ENCODE results near the gene CNTNAP3.
"Not testable (repeated sequence)": the region's sequence is repeated elsewhere in the genome, so short reads cannot be mapped to it uniquely, and the experiment has no call there.

The CNTNAP3 gene

DNA sequence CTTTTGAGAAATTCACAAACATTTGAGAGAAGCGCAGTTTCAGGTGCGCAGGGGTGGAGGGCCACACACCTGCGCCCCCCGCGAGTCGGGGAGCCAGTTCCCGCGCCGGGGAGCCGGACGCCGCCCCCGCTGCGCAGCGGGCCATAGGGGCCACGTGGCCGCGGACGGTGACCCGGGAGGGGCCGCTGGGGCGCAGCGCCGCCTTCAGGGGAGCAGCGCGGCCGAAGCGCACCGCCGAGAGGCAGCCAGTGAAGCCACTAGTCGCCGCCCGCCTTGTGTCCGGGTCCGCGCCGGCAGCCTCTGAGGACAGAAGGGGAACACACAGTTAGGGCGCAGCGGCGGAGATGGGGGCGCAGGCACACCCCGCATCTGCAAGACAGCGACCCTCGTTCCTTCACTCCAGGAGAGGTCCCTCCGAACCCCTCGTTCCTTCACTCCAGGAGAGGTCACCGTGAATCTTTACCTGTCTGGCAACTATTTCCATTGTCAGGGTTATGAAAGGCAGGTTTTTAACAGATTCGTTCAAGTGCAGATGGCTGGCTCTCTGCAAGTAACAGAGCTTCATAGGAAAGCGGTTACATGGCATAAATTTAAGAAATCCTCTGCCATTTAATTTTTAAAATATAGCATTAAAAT is 209.2 kb downstream of the CNTNAP3 start:
- FAIRE-seq; DNase-seq (ENCODE audit: insufficient read length, low spot score): not testable (repeated sequence)

DNA sequence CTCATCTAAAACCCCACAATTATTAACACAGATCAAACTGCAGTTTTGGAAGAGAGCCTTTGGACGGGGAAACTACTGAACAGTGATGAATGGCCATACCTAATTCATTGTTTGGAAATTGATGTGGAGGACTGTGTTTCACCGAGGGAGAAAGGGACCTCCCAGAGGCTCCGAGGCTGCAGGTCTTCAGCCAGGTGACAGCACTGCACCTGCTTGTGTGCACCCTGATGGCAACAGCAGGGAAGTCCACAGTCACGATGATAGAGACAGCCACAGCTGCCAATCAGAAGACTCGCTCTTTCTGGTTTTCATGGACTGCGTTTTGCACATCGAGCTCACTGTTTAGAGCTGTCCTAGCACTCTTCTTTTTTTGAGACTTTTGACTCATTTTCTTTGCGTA is 214.4 kb downstream of the CNTNAP3 start:
- FAIRE-seq; DNase-seq (ENCODE audit: insufficient read length, low spot score): not testable (repeated sequence)

DNA sequence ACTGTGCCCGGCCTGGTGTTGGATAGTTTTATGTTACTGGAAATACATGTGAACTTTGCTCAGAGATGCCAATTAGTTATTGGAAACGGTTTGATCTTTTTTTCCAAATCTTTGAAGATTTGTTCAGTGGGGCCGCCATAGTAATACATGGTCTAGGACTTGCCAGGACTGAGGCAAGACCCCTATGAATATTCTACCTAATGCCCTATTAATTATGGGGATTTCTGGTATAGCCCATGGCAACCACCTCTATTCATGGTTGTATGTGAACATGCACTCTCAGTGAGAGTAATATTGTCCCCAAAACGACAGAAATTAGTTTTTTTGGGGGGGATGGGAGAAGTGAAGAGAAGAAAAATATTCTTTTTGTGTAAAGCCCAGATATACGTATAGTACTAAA is 220.3 kb downstream of the CNTNAP3 start:
- not testable (repeated sequence) for DNase-seq (ENCODE audit: insufficient read length, low spot score); FAIRE-seq

DNA sequence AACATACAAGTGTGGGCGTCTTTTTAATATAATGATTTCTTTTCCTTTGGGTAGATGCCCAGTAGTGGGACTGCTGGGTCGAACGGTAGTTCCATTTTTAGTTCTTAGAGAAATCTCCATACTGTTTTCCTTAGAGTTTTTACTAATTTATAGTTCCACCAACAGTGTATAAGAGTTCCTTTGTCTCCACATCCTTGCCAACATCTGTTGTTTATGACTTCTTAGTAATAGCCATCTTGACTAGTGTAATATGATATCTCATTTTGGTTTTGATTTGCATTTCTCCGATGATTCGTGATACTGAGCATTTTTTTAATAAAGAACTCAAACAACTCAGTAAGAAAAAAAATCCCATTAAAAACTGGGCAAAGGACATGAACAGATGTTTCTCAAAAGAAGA is 225.0 kb downstream of the CNTNAP3 start:
- not testable (repeated sequence) for DNase-seq (ENCODE audit: insufficient read length, low spot score); FAIRE-seq

DNA sequence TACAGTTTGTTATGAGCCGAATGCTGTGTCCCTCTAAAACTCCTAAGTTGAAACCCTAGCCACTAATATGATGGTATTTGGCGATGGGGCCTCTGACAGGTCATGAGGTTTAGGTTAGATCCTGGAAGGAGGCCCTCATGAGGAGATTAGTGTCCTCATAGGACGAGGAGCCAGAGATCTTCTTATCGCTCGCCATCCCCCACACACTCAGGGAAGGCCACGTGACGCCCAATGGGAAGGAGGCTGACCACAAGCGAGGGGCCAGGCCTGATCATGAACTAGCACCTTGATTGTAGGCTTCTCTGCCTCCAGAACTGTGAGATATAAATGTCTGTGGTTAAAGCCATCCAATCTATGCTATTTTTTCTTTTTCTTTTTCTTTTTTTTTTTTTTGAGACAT is 233.5 kb downstream of the CNTNAP3 start:
- not testable (repeated sequence) for DNase-seq (ENCODE audit: insufficient read length, low spot score); FAIRE-seq

DNA sequence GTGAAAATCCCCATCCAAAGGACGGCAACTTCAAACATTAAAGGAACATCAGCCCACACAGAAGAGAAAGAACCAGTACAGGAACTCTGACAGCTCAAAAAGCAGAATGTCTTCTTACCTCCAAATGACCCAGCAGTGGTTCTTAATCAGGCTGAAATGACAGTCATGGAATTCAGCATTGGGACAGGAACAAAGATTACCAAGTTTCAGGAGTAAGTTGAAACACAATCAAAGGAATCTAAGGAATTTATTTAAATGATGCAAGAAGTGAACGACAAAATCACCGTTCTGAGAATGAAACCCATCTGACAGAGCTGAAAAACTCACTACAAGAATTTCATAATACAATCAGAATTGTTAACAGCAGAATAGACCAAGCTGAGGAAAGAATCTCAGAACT is 241.1 kb downstream of the CNTNAP3 start:
- not testable (repeated sequence) for FAIRE-seq; DNase-seq (ENCODE audit: insufficient read length, low spot score)

DNA sequence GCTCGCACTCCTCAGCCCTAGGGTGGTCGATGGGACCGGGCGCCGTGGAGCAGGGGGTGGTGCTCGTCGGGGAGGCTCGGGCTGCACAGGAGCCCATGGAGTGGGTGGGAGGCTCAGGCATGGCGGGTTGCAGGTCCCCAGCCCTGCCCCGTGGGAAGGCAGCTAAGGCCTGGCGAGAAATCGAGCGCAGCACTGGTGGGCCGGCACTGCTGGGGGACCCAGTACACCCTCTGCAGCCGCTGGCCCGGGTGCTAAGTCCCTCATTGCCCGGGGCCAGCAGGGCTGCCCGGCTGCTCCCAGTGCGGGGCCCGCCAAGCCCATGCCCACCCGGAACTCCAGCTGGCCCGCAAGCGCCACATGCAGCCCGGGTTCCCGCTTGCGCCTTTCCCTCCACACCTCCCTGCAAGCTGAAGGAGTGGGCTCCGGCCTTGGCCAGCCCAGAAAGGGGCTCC is 245.6 kb downstream of the CNTNAP3 start:
- not testable (repeated sequence) for DNase-seq (ENCODE audit: insufficient read length, low spot score); FAIRE-seq

DNA sequence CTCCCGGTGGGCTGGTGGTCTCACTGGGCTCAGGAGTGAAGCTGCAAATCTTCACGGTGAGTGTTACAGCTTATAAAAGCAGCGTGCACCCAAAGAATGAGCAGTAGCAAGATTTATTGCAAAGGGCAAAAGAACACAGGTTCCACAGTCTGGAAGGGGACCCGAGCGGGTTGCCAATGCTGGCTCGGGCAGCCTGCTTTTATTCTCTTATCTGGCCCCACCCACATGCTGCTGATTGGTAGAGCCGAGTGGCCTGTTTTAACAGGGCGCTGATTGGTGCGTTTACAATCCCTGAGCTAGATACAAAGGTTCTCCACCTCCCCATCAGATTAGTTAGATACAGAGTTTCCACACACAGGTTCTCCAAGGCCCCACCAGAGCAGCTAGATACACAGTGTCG is 246.2 kb downstream of the CNTNAP3 start:
- FAIRE-seq; DNase-seq (ENCODE audit: insufficient read length, low spot score): not testable (repeated sequence)

DNA sequence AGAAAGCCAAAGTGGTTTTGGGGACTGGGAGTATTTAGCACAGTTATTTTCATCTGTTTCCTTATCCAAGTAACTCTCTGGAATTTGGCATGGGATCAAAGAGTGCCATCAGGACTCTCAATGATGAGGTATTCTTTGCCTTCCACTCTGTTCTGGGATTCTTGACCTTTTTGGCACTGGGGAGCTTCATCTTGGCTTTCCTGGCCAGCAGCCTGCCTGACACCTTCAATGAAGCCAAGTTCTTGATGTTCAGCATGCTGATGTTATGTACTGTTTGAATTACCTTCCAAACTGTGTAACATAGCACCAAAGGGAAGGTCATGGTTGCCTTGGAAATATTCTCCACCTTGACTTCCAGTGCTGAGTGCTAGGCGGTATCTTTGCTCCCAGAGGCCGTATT is 248.8 kb downstream of the CNTNAP3 start:
- DNase-seq (ENCODE audit: insufficient read length, low spot score); FAIRE-seq: not testable (repeated sequence)

DNA sequence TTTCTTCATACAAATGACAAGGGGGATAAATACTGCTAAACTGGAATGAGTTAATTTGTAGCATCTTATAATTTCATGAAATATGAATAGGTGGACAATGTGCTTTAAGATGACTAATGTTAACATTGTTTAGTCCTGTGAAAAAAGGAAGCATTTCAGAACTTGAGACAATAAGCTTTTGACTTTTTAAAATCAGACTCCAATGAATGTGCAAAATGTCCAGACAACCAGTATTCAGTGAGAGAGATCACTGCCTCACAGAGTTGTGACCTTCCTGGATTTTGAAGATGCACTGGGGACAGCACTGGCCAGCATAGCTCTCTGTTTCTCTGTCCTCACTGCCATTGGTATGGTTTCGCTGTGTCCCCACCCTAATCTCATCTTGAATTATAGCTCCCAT is 249.7 kb downstream of the CNTNAP3 start:
- DNase-seq (ENCODE audit: insufficient read length, low spot score); FAIRE-seq: not testable (repeated sequence)

DNA sequence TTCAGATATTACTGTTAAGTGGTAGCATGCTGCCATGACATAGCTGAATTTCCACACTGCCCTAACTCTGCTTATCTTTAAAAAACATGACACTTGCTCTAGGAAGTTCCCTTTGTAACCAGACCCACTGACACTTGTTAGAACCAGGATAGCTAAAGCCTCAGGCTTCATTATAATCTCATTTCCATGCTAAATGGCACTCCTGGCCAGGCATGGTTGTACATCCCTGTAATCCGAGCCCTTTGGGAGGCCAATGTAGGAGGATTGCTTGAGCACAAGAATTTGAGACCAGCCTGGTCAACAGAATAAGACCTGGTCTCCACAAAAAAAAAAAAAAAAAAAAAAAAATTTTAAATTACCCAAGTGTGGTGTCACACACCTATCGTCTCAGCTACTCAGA is 254.1 kb downstream of the CNTNAP3 start:
- not testable (repeated sequence) for DNase-seq (ENCODE audit: insufficient read length, low spot score); FAIRE-seq

DNA sequence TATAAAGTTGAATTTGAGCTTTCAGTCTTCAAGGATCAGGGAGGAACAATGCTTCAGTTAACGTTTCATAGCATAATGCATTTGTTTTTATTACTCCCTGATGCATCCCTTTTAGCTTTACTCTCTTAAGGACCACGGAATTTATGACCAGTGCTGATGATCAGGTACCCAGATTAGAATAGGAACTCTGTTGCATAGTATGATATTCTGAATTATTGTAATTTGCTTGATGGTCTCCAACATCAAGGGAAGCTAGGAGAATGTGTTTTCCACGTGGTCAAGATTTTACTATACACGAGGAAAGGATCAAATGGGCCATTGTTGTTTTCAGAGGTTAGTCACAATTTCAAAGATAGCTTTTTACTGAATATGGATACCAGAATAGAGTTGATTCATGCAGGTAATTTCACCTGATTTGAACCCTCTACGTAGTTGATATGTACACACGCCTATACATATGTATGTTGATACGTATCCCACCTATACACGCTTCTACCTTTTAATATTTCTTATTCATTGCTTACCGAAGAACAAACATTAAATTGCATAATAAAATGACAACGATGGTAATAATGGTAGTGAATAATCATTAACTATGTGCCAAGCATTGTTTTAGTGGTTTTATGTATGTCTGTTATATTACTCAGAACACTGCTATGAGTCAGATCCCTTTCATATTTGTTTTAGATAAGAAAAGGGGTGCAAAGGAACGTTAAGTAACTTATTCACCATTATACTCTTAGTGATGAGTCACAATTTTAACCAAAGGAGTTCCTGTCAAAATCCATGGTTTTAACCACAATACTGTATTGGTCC is 257.6 kb downstream of the CNTNAP3 start:
- not testable (repeated sequence) for DNase-seq (ENCODE audit: insufficient read length, low spot score); FAIRE-seq

DNA sequence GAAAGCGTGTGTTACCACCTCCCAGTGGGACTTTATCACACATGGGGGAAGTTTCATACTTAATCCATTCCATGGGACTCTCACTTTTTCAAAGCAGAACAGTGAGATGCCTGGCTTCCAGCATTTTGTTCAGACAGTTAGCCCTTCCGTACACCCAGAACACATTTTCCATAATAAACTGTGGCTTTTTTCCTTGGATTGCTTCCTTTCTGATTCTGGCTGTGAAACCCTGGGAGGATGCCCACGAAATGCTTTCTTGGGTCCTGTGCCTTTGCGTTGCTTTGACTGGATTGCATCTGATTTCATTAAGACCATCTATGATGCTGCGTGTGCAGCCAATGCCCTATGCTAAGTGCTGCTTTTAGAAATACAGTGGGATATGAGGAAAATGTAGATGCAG is 259.1 kb downstream of the CNTNAP3 start:
- FAIRE-seq; DNase-seq (ENCODE audit: insufficient read length, low spot score): not testable (repeated sequence)

DNA sequence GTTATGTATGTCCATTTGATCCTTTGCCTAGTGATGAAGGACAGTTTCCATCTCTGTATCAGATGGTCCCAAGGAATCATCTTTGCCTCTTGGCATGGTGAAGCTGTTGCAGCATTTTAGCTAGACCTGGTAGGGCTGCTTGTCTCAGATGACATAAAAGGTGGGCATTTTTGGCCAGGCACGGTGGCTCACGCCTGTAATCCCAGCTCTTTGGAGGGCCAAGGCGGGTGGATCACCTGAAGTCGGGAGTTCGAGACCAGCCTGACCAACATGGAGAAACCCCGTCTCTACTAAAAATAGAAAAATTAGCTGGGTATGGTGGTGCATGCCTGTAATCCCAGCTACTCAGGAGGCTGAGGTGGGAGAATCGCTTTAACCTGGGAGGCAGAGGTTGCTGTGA is 259.8 kb downstream of the CNTNAP3 start:
- not testable (repeated sequence) for FAIRE-seq; DNase-seq (ENCODE audit: insufficient read length, low spot score)

DNA sequence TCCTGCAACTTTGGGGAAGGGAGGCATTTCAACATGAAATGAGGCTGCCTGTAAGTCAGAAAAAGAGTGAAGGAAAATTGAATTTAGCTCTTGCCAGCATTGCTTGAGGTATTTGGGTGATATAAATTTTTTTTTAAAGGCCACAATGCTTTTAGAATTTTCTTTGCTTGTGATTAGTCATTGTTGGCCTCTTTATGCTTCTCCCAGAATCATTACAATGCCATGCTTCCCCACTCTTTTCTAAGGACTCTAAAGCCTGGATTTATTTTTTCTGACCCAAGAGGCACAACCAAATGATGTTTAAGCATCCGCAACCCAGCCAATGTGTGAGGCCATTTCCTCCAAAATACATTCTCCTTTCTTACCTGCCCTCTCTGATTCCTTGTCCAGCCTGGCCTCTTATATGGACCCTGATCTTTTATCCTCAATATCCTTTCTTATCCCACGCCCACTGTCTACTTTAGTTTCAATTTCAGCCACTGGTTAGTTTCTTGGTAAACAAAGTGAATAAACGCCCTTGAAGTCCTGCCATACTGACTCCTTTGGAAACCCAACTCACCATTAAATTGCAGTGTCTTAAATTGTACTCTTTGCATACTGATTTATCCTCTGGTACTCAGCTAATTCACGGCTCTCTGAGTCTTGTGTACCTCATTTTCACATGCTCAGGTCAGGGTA is 261.9 kb downstream of the CNTNAP3 start:
- DNase-seq (ENCODE audit: insufficient read length, low spot score); FAIRE-seq: not testable (repeated sequence)
